Smooth muscle cell (in vitro differentiated cells): ENCODE data around the gene COL9A1. TPM values are rescaled to one million over a fixed set of nuclear protein-coding genes. Genes with fewer than 3 reads are reported as not detected.
"Not testable (repeated sequence)": the region's sequence is repeated elsewhere in the genome, so short reads cannot be mapped to it uniquely, and the experiment has no call there.

Experiments
- DNase-seq: peaks from one replicate; lab custom pipeline; 2025; ENCODE audit not compliant: unreplicated experiment; lab: John Stamatoyannopoulos, UW
- H2AFZ ChIP-seq: fragments of 200-600 bp; sonication (generic); 2 replicates; pipeline ENCODE4 v1.6.0; 2016; ENCODE audit warnings: antibody characterized with exemption, low read depth, mild to moderate bottlenecking
- H3F3A ChIP-seq: fragments of 200-600 bp; sonication (generic); 2 replicates; pipeline ENCODE4 v1.6.0; 2017; ENCODE audit warnings: antibody characterized with exemption, low read depth
- H3K27ac ChIP-seq: fragments of 200-600 bp; sonication (generic); 2 replicates; pipeline ENCODE4 v1.5.1; 2016; ENCODE audit warnings: low read depth, mild to moderate bottlenecking
- H3K27me3 ChIP-seq: fragments of 200-600 bp; sonication (generic); 2 replicates; pipeline ENCODE4 v1.6.1; 2016; ENCODE audit warnings: low read depth, mild to moderate bottlenecking
- H3K36me3 ChIP-seq: fragments of 200-600 bp; sonication (generic); 2 replicates; pipeline ENCODE4 v1.5.1; 2016; ENCODE audit warnings: low read depth
- H3K4me1 ChIP-seq: fragments of 200-600 bp; sonication (generic); 2 replicates; pipeline ENCODE4 v1.5.1; 2016; ENCODE audit warnings: low read depth
- H3K4me2 ChIP-seq: fragments of 200-600 bp; sonication (generic); 2 replicates; pipeline ENCODE4 v1.6.0; 2016; ENCODE audit warnings: mild to moderate bottlenecking
- H3K4me3 ChIP-seq: fragments of 200-600 bp; sonication (generic); 2 replicates; pipeline ENCODE4 v1.5.1; 2016; ENCODE audit warnings: mild to moderate bottlenecking
- H3K79me2 ChIP-seq: fragments of 200-600 bp; sonication (generic); 2 replicates; pipeline ENCODE4 v1.6.0; 2016; ENCODE audit warnings: low read depth, mild to moderate bottlenecking
- H3K9ac ChIP-seq: fragments of 200-600 bp; sonication (generic); 2 replicates; pipeline ENCODE4 v1.6.0; 2016; ENCODE audit warnings: low read depth
- H3K9me3 ChIP-seq: fragments of 200-600 bp; sonication (generic); replicated peaks from 2 replicates; pipeline ENCODE4 v1.5.1; 2016; ENCODE audit warnings: low read depth
- H4K20me1 ChIP-seq: fragments of 200-600 bp; sonication (generic); 2 replicates; pipeline ENCODE4 v1.6.0; 2016; ENCODE audit warnings: low read depth
- CTCF ChIP-seq: fragments of 200-600 bp; sonication (generic); IDR thresholded peaks from 2 replicates; pipeline ENCODE4 v1.5.1; 2017; ENCODE audit warnings: borderline replicate concordance, mild to moderate bottlenecking, antibody characterized with exemption; ENCODE audit not compliant: insufficient read depth, poor library complexity, severe bottlenecking
- WGBS: methylation state at CpG from one replicate; pipeline ENCODE4 v1.1.7; 2016; ENCODE audit warnings: low lambda C conversion rate; 5-methylcytosine and 5-hydroxymethylcytosine counted together
- polyA plus RNA-seq: library from polyadenylated mRNA; unstranded; fragments of >200 nt; fragmentation: Nextera tagmentation; extraction: Ambion mirVana; gene quantifications from 2 replicates; pipeline ENCODE4 v1.2.1, GENCODE V29; 2016
- total RNA-seq: library from RNA; depleted of rRNA; stranded (reverse); fragments of >200 nt; gene quantifications from 2 replicates; pipeline ENCODE4 v1.2.3, GENCODE V29; 2014

COL9A1 gene
- total and polyA plus RNA-seq, 2 experiments from 2014 or later = not detected

DNA sequence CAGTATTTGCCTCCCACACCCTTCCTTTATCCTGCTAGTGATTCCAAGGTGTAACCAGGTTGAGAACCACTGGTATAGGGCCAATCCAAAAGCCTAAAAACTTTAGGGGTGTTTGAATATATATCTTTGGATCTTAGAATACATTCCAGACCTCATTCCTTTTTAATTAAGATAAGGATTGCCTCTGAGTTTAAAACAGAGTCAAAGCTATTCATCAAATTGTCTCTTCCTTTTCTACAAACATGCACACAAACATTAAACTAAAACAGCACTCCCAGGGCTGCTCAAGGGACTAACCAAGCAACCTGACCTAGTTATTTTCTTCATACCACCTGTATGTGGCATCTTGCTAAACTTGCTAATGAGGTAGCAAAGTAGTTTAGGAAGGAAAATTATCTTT is 22.1 kb upstream of the COL9A1 start:
- peaks cover 7% of the 10 kb centered on the region for H3K4me1 ChIP-seq
- no peak overlapping the region for H3K4me2 ChIP-seq
- H4K20me1 ChIP-seq = no peaks in the 10 kb centered on the region
- no peak overlapping the region for H3K27ac ChIP-seq
- no peaks in the 10 kb centered on the region for H3K36me3 ChIP-seq
- no peaks in the 10 kb centered on the region for H3K9me3 ChIP-seq
- H3K27me3 ChIP-seq = peaks cover 36% of the 10 kb centered on the region
- DNase-seq = no peak
- no peak for TF ChIP-seq CTCF
- H2AFZ ChIP-seq = no peak overlapping the region
- no peaks in the 10 kb centered on the region for H3K79me2 ChIP-seq
- no peak overlapping the region for H3K4me3 ChIP-seq
- H3K9ac ChIP-seq = no peak overlapping the region
- no peaks in the 10 kb centered on the region for H3F3A ChIP-seq

DNA sequence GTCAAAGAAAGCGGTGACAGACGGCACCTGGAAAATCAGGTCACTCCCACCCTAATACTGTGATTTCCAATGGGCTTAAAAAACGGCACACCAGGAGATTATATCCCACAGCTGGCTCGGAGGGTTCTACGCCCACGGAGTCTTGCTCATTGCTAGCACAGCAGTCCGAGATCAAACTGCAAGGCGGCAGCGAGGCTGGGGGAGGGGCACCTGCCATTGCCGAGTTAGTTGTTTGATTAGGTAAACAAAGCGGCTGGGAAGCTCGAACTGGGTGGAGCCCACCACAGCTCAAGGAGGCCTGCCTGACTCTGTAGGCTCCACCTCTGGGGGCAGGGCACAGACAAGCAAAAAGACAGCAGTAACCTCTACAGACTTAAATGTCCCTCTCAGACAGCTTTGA is 14.9 kb upstream of the COL9A1 start:
- 92% methylated on average over 12 of the region's 12 CpGs for WGBS
- not testable (repeated sequence) for H3K9me3 ChIP-seq, H3K9ac ChIP-seq, H3K4me2 ChIP-seq, H3K4me1 ChIP-seq, H3K36me3 ChIP-seq, H4K20me1 ChIP-seq, H3F3A ChIP-seq, H2AFZ ChIP-seq, H3K4me3 ChIP-seq, DNase-seq, H3K79me2 ChIP-seq, H3K27ac ChIP-seq
- H3K27me3 ChIP-seq = peaks cover 42% of the 10 kb centered on the region

DNA sequence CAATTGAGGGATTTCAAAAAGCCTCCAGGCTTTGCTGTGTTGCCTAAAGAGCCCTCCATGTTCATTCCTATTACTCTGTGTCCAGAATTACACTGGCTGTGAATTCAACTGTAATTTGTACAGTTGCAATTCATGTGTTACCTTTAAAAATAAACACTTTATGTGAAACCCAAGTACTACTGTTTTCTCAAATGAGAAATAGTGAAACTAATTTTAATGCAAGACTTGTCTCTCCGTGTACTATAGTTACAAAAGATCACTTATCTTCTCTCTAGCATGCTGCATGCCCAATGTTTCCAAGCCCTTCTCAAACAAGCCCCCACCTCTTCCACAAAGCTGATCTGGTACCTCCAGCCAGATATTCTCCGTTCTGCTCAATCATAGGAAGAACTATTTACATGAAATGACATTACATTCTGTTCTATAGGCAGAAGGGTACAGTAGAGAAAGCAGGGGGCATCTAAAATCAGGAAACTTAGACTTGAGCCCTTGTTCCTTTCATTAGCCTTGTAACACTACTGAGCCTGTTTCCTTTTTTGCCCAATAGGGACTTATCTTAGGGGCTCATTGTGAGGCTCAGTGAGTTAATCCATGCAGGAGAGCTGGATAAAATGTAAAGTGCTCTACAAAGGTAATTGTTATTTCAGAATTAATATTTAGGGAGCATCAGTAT is 12.3 kb upstream of the COL9A1 start:
- no peaks in the 10 kb centered on the region for H3K4me1 ChIP-seq
- no peak for DNase-seq
- no peak overlapping the region for H2AFZ ChIP-seq
- TF ChIP-seq CTCF = no peak
- H3K9ac ChIP-seq = no peak overlapping the region
- H3F3A ChIP-seq = no peaks in the 10 kb centered on the region
- H3K27me3 ChIP-seq = peaks cover 52% of the 10 kb centered on the region
- no peak overlapping the region for H3K27ac ChIP-seq
- WGBS = 59% methylated on average over 2 of the region's 2 CpGs
- H3K79me2 ChIP-seq = no peaks in the 10 kb centered on the region
- no peaks in the 10 kb centered on the region for H3K36me3 ChIP-seq
- H3K4me3 ChIP-seq = no peak overlapping the region
- no peaks in the 10 kb centered on the region for H3K9me3 ChIP-seq
- H4K20me1 ChIP-seq = no peaks in the 10 kb centered on the region
- no peak overlapping the region for H3K4me2 ChIP-seq

- Histone ChIP-seq H3K9ac (no peak overlapping the region), H3K79me2 (no peaks in the 10 kb centered on the region), H3K27ac (no peak overlapping the region), H4K20me1 (no peaks in the 10 kb centered on the region), H3K27me3 (peaks cover 60% of the 10 kb centered on the region), H3K9me3 (no peaks in the 10 kb centered on the region), H3K4me2 (no peak overlapping the region), H3F3A (no peaks in the 10 kb centered on the region), H3K4me1 (no peaks in the 10 kb centered on the region), H3K4me3 (no peak overlapping the region), H2AFZ (no peak overlapping the region), H3K36me3 (no peaks in the 10 kb centered on the region)
- 89% methylated on average over 4 of the region's 4 CpGs for whole genome bisulfite sequencing
- DNase-seq = no peak
- TF ChIP-seq CTCF = no peak
Measured at GRCh38 chr6:70314296-70314695, 11.4 kb upstream of the COL9A1 start.
